Measurements from ENCODE around the gene SP6. TPM values are rescaled to one million over a fixed set of nuclear protein-coding genes. Genes with fewer than 3 reads are reported as not detected.

The SP6 gene
- total RNA-seq, 2 donors from 2014 or later: 2.7 TPM; not detected in 1

DNA sequence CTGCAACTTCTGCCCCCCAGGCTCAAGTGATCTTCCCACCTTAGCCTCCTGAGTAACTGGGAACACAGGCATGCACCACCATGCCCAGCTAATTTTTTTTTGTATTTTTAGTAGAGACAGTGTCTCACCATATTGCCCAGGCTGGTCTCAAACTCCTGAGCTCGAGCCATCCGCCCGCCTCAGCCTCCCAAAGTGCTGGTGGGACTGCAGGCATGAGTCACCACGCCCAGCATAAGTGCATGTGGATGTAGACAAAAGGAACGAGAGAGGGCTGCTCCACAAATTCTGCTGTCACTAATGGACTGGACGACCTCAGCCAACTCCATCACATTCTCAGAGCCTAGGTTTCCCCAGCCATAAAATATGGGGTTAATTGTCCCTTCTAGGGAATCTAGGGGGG is 37.3 kb upstream of the SP6 start:
- H3K27me3 ChIP-seq: no peaks in the 10 kb centered on the region
- H3K9me3 ChIP-seq: no peaks in the 10 kb centered on the region
- no peak overlapping the region for H3K4me3 ChIP-seq
- no peak overlapping the region for H3K27ac ChIP-seq
- H3K4me1 ChIP-seq: peaks cover 0 to 13% of the 10 kb centered on the region in 2 donors
- no peaks in the 10 kb centered on the region for H3K36me3 ChIP-seq
- no peak for DNase-seq (ENCODE audit: low spot score)
- TF ChIP-seq, protein P1, sequence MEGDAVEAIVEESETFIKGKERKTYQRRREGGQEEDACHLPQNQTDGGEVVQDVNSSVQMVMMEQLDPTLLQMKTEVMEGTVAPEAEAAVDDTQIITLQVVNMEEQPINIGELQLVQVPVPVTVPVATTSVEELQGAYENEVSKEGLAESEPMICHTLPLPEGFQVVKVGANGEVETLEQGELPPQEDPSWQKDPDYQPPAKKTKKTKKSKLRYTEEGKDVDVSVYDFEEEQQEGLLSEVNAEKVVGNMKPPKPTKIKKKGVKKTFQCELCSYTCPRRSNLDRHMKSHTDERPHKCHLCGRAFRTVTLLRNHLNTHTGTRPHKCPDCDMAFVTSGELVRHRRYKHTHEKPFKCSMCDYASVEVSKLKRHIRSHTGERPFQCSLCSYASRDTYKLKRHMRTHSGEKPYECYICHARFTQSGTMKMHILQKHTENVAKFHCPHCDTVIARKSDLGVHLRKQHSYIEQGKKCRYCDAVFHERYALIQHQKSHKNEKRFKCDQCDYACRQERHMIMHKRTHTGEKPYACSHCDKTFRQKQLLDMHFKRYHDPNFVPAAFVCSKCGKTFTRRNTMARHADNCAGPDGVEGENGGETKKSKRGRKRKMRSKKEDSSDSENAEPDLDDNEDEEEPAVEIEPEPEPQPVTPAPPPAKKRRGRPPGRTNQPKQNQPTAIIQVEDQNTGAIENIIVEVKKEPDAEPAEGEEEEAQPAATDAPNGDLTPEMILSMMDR (IDR thresholded peaks at IDR 0.05): no peak

DNA sequence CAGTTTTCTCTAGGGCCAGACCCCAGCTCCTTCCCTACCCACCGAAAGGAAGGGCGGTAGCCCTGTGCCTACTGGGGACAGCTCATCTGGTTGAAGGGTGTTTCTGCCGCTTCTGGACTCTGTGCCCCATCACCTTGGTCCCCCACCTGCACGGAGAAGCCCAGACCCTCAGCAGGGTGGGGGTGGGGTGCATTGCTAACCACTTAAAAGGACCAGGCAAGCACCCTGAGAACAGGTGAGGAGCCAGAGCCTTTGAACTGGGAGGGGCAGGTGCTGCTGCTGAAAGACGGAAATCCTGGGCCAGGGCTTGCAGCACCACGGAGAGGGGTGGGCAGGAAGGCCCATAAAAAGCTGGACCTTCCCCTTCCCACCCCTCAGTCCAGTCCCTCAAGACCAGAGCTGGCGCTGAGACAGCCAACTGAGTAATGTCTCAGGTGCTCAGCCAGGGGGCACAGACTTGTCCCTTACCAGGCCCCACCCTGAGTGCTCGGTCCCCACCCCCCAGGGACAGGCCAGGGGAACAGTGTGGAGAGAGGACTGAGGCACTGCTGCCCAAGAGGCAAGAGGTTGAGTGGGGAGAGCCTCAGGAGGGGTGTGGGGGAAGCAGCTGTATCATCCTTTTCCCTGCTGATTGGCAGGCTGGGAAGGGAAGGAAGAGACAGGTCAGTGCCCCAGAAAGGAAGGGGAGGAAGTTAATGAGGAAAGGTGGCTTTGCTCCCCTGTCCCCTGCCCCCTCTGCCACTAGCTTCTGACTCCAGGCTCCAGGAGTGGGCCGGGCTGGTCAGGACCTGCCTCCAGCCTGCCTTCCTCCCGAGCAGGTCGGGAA is 34.2 kb upstream of the SP6 start:
- no peaks in the 10 kb centered on the region for H3K36me3 ChIP-seq
- H3K4me3 ChIP-seq: no peak overlapping the region
- peaks cover 0 to 30% of the 10 kb centered on the region in 2 donors for H3K4me1 ChIP-seq
- no peaks in the 10 kb centered on the region for H3K9me3 ChIP-seq
- DNase-seq (ENCODE audit: low spot score): no peak
- H3K27ac ChIP-seq: no peak overlapping the region
- no peaks in the 10 kb centered on the region for H3K27me3 ChIP-seq
- TF ChIP-seq, protein P1 (IDR thresholded peaks at IDR 0.05): no peak

DNA sequence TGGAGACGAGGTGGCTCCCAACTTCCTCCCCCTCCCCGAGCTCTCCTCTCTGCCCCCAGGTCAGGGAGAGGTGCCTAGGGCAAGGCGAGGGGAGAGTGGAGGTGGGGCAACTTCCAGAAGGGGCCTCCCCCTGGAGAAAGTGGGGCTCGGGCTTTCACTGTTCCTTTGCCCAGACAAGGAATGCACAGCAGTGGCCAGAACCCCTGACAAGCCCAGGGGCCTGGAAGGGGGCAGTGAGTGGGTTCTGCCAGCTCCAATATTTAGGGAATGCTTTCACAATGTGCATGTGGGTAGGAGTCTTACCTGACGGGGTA is 33.4 kb upstream of the SP6 start:
- DNase-seq (ENCODE audit: low spot score): no peak
- TF ChIP-seq, protein P1 (IDR thresholded peaks at IDR 0.05): no peak
- peaks cover 0 to 30% of the 10 kb centered on the region in 2 donors for H3K4me1 ChIP-seq

DNA sequence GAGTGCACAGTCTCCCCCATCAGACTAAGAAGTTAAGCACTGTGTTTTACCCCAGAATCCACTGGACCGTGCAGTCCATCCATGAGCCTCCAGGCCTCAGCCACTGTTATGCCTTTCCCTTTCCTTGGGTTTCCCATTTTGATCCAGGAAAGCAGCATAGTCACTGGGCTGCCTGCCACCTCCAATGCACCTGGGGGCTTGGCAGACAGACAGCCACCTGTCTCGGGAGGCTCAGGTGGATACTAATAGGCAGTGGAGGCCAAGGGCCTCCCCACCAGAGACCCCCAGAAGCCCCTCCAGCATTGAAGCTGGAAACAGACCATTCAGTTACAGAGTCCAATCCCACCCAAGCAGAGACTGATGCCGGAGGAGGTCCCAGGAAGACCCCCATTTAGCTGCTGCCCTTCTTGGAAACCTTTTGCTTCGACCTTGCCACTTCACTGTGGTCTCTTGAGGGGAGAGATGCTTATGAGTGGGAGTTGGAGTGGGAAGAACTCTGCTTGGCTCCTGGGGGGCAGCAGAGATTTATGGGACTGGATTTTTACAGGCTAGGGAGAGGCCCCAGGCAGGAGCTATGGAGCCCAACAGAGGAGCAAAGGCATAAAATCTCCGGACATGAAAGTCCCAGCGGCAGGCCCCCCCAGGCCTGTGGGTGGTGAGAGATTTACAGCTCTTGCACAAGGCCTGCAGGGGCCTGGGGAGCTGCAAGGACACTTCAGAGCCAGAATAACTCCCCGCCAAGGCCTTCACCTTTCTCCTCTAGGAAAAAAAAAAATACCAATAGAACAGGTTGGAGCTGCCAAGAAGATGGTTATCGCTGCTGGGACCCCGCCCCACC is 32.8 kb upstream of the SP6 start:
- no peak for DNase-seq (ENCODE audit: low spot score)

More for the DNA sequence above, 33.4 kb upstream of the SP6 start:
- no peaks in the 10 kb centered on the region for H3K36me3 ChIP-seq
- no peaks in the 10 kb centered on the region for H3K9me3 ChIP-seq
- H3K4me3 ChIP-seq: no peak overlapping the region
- H3K27me3 ChIP-seq: no peaks in the 10 kb centered on the region
- no peak overlapping the region for H3K27ac ChIP-seq

DNA sequence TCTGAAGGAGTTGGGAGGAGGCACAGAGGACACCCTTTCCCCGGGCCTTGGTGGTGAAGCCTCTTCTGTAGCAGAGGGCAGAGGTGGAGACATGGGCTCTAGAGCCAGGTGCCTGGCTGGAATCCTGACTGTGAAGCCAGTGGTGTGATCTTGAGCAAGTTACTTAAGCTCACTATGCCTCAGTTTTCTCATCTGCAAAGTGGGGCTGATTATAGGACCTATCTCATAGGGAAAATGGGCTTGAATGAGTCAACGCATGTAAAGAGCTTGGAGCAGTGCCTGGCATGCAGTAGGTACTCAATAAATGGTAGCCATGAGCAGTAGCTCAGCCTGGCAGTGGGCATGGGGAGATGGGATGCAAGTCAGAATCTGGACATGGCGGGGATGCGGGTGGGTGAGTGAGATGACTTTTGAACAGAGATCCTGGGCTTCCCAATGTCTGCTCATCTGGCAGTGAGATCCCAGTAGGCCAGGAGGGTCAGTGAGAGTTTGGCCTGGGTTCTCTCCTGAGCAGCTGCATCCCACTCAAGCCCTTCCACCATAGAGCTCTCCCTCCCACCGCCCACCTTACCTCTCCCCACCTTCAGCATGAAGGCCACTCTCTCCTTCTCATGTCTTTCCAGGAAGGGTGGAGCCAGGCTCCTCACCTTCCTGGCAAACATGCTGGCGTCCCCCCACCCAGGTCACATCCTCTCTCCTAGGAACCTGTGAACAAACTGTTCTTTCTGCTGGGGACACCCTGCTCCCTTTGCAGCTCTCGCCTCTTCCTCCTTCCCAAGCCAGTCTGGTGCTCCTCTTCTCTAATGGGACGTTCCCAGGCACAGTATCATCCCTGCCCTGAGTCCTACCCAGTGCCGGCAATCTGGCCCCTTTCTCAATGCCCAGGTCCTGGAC is 32.0 kb upstream of the SP6 start:
- H3K4me1 ChIP-seq: peaks cover 0 to 30% of the 10 kb centered on the region in 2 donors
- DNase-seq (ENCODE audit: low spot score): no peak
- TF ChIP-seq, protein P1 (IDR thresholded peaks at IDR 0.05): no peak
- peak overlapping the region in 1 of 2 donors; percentile 21 for H3K4me3 ChIP-seq
- H3K27me3 ChIP-seq: no peaks in the 10 kb centered on the region
- H3K36me3 ChIP-seq: no peaks in the 10 kb centered on the region
- no peaks in the 10 kb centered on the region for H3K9me3 ChIP-seq
- H3K27ac ChIP-seq: peak overlapping the region in 1 of 2 donors; percentile 23

More for the DNA sequence above, 32.8 kb upstream of the SP6 start:
- H3K36me3 ChIP-seq: no peaks in the 10 kb centered on the region
- TF ChIP-seq, protein P1 (IDR thresholded peaks at IDR 0.05): no peak
- H3K27ac ChIP-seq: no peak overlapping the region
- H3K27me3 ChIP-seq: no peaks in the 10 kb centered on the region
- H3K9me3 ChIP-seq: no peaks in the 10 kb centered on the region
- peaks cover 0 to 30% of the 10 kb centered on the region in 2 donors for H3K4me1 ChIP-seq
- no peak overlapping the region for H3K4me3 ChIP-seq

All from right atrium auricular region (tissue), 2 donors.